ENCODE data around the gene KLHL26.

Gene KLHL26

GRCh38 chr19:18666317-18666716 is 29.5 kb downstream of the KLHL26 start:
- POLR2A ChIA-PET = interaction anchor here (0.5 kb wide), 1 partner anchor 14 kb away, joined by 3 read pairs; no protein-coding TSS in a partner anchor
- TF ChIP-seq RBAK (tag by site-specific recombination; IDR thresholded peaks at IDR 0.05) = no peak
- TF ChIP-seq ZNF76 (tag by site-specific recombination; IDR thresholded peaks at IDR 0.05; ENCODE audit: borderline replicate concordance, low read depth) = no peak
- TF ChIP-seq ZNF19 (tag by site-specific recombination; IDR thresholded peaks at IDR 0.05; ENCODE audit: low read depth) = no peak
- no peak for TF ChIP-seq ZNF549 (tag by site-specific recombination; IDR thresholded peaks at IDR 0.05)
- no peak for TF ChIP-seq ZNF776 (tag by site-specific recombination; IDR thresholded peaks at IDR 0.05; ENCODE audit: borderline replicate concordance)
- TF ChIP-seq TCF7L2 (IDR thresholded peaks at IDR 0.05; ENCODE audit: borderline replicate concordance, low read depth, low read length) = no peak
- TF ChIP-seq KLF1 (tag by site-specific recombination; IDR thresholded peaks at IDR 0.05) = no peak
- TF ChIP-seq PRDM4 (tag by site-specific recombination; IDR thresholded peaks at IDR 0.05) = no peak
- no peak for TF ChIP-seq ZNF701 (tag by site-specific recombination; IDR thresholded peaks at IDR 0.05)
- no peak for TF ChIP-seq ZNF514 (tag by site-specific recombination; IDR thresholded peaks at IDR 0.05)
- TF ChIP-seq ZIC2 (tag by site-specific recombination; IDR thresholded peaks at IDR 0.05) = no peak
- no peak for TF ChIP-seq ZNF521 (tag by site-specific recombination; IDR thresholded peaks at IDR 0.05)
- TF ChIP-seq KLF9 (tag by site-specific recombination; IDR thresholded peaks at IDR 0.05; ENCODE audit: low read depth) = no peak
- no peak for TF ChIP-seq ZNF184 (tag by site-specific recombination; IDR thresholded peaks at IDR 0.05)
- no peak for TF ChIP-seq ZNF433 (tag by site-specific recombination; IDR thresholded peaks at IDR 0.05; ENCODE audit: low read depth)
- TF ChIP-seq ZNF280C (tag by site-specific recombination; IDR thresholded peaks at IDR 0.05) = no peak
- no peak for TF ChIP-seq ZNF624 (tag by site-specific recombination; IDR thresholded peaks at IDR 0.05)
- TF ChIP-seq ZFP37 (tag by site-specific recombination; IDR thresholded peaks at IDR 0.05) = no peak
- no peak for TF ChIP-seq ZFP69B (tag by site-specific recombination; IDR thresholded peaks at IDR 0.05)
- H3K9me3 ChIP-seq (ENCODE audit: control insufficient read depth, insufficient read depth, low read depth, low read length) = no peaks in the 10 kb centered on the region
- CTCF ChIA-PET = interaction anchor here (0.6 kb wide), 2 partner anchors 13 to 17 kb away, joined by 3 to 4 read pairs; no protein-coding TSS in a partner anchor
- no peak overlapping the region for H3K4me3 ChIP-seq (ENCODE audit: low read depth, low read length)
- H3K4me1 ChIP-seq (ENCODE audit: control insufficient read depth, insufficient read depth, low read length) = no peaks in the 10 kb centered on the region
- H3K36me3 ChIP-seq (ENCODE audit: control insufficient read depth in 2 of 2, insufficient read depth in 1 of 2, low read length in 2 of 2) = peaks cover 0 to 25% of the 10 kb centered on the region in 2 experiments; a peak in 2 of 3 replicates
- H3K27ac ChIP-seq (ENCODE audit: extremely low read depth, low read depth, low read length) = no peak overlapping the region

GRCh38 chr19:18666784-18667183 is 30.0 kb downstream of the KLHL26 start:
- no peaks in the 10 kb centered on the region for H3K9me3 ChIP-seq (ENCODE audit: control insufficient read depth, insufficient read depth, low read depth, low read length)
- no peak overlapping the region for H3K4me3 ChIP-seq (ENCODE audit: low read depth, low read length)
- POLR2A ChIA-PET = interaction anchor here (0.5 kb wide), 1 partner anchor 13 kb away, joined by 3 read pairs; no protein-coding TSS in a partner anchor
- no peaks in the 10 kb centered on the region for H3K4me1 ChIP-seq (ENCODE audit: control insufficient read depth, insufficient read depth, low read length)
- CTCF ChIA-PET = interaction anchor here (0.6 kb wide), 1 partner anchor 18 kb away, joined by 4 read pairs; no protein-coding TSS in a partner anchor
- H3K27ac ChIP-seq (ENCODE audit: extremely low read depth, low read depth, low read length) = no peak overlapping the region
- peaks cover 0 to 27% of the 10 kb centered on the region in 2 experiments; a peak in 2 of 3 replicates for H3K36me3 ChIP-seq (ENCODE audit: control insufficient read depth in 2 of 2, insufficient read depth in 1 of 2, low read length in 2 of 2)
- no peak for TF ChIP-seq EGR2 (tag by site-specific recombination; IDR thresholded peaks at IDR 0.05; ENCODE audit: low read depth)
- TF ChIP-seq ZNF626 (tag by site-specific recombination; IDR thresholded peaks at IDR 0.05) = no peak
- TF ChIP-seq ZSCAN16 (tag by site-specific recombination; IDR thresholded peaks at IDR 0.05) = no peak
- TF ChIP-seq ZNF350 (tag by site-specific recombination; IDR thresholded peaks at IDR 0.05) = no peak
- no peak for TF ChIP-seq ZNF658 (tag by site-specific recombination; IDR thresholded peaks at IDR 0.05)
- TF ChIP-seq ZNF544 (tag by site-specific recombination; IDR thresholded peaks at IDR 0.05) = no peak
- TF ChIP-seq ZBTB20 (tag by site-specific recombination; IDR thresholded peaks at IDR 0.05) = no peak
- TF ChIP-seq ZNF707 (tag by site-specific recombination; IDR thresholded peaks at IDR 0.05) = no peak
- no peak for TF ChIP-seq ZNF629 (tag by site-specific recombination; IDR thresholded peaks at IDR 0.05)
- TF ChIP-seq ZNF211 (tag by site-specific recombination; IDR thresholded peaks at IDR 0.05; ENCODE audit: low read depth) = no peak
- no peak for TF ChIP-seq ZBTB10 (tag by site-specific recombination; IDR thresholded peaks at IDR 0.05)
- TF ChIP-seq ZNF600 (tag by site-specific recombination; IDR thresholded peaks at IDR 0.05) = no peak
- no peak for TF ChIP-seq ZNF747 (tag by site-specific recombination; IDR thresholded peaks at IDR 0.05)

All from HEK293 (cell line).